ENCODE results near the gene IL10RB.
"Not testable (repeated sequence)": the region's sequence is repeated elsewhere in the genome, so short reads cannot be mapped to it uniquely, and the experiment has no call there.

The IL10RB gene

DNA sequence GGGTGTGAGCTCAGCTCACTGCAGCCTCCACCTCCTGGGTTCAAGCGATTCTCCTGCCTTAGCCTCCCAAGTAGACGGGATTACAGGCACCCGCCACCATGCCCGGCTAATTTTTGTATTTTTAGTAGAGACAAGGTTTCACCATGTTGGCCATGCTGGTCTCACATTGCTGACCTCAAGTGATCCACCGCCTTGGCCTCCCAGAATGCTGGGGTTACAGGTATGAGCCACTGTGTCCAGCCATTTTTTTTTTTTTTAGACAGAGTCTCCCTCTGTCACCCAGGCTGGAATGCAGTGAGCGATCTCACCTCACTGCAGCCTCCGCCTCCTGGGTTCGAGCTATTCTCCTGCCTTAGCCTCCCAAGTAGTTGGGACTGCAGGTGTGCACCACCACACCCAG is 23.3 kb upstream of the IL10RB start:
- DNase-seq = not testable (repeated sequence)

DNA sequence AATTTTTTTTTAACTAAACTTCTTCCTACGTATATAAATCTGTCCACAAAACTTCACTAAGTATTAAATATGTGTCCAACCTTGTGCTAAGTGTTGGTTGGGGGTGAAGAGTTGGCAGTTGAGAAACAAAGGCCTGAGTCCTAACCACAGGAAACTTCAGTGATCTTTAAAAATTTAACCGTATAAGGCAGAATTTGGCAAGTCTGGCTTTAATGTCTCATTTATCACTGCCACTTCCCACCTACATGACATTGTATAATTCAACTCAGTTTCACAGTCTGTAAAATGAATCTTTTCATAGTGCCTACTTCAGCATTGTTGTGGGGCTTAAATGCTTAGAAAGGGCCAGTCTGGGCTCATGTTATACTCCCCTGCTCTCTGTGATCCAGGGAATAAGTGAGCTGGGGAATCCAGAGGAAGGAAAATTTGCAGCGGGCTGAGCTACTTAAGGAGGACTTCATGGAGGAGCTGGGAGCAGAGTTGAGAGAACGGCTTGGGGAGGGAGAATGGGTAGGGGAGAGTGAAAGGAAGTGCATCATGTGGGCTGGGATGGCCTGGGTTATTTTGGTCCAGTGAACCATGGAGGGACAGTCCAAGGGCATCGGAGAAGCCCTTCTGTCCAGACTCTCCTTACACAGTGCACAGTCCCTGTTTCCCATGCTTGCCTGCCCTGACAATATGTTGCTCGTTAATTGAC is 21.9 kb upstream of the IL10RB start:
- peak; percentile 79 for DNase-seq

DNA sequence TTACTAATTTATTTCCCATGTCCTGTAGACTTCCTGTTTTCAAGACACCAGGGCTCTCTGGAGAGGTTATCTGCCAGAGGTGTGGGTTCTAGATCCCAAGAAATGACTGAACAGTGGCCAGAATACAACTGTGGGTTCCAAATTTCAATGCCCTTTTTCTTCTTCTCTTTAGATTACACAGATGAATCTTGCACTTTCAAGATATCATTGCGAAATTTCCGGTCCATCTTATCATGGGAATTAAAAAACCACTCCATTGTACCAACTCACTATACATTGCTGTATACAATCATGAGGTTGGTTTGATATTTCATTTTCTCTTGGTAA is 21.4 kb upstream of the IL10RB start:
- DNase-seq = peak; percentile 81

DNA sequence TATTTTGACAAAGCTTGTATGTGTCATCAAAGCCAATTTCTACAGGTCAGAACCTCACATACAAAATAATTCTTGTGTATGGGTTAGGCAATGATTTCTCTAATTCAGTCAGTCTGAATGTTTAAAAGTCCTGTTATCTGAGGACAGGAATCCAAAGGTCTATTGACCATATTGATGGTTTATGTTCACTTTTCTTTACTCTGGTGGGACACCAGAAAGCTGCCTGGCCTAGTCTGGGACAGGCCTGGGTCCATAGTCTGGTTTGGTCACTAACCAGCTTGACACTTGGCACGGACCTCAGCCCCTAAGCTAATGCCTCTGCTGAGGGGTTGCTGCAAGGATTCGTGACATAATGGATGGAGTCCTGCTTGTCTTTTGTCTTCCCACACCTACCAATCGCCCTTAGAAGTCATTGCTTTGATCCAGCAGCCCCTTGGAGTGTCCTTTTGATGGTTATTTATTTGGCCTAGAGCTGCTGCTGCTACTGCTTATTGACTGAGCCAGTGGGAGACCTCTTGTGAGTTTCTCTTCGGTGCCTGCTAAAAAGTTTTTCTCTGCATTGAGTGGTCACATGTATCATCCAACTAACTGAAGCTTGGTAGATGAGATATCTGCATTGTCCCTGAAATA is 20.8 kb upstream of the IL10RB start:
- no peak for DNase-seq

DNA sequence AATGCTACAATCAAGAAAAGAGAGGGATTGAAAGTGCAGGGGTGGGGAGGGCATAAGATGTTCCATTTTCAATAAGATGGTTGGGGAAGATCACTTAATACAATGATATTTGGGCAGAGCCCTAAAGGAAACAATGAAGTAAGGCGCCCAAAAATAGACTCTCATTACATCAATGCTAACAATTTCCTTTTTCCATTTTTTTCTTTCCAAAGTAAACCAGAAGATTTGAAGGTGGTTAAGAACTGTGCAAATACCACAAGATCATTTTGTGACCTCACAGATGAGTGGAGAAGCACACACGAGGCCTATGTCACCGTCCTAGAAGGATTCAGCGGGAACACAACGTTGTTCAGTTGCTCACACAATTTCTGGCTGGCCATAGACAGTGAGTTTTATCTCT is 19.7 kb upstream of the IL10RB start:
- no peak for DNase-seq

DNA sequence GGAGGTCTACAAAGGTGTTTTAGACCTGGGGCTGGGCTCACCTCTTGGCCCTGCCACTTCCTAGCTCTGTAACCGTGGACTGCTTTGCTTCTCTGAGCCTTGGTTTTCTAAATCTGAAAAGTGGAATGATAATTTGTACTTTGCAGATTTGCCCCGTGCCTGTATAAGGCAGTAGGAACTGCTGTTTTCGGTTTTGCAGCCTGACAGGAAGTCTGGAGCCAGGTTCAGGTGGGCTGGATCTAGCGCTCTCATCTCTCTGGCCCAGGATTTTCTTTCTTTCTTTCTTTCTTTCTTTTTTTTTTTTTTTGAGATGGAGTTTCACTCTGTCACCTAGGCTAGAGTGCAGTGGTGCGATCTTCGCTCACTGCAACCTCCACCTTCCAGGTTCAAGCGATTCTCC is 19.2 kb upstream of the IL10RB start:
- DNase-seq = no peak

DNA sequence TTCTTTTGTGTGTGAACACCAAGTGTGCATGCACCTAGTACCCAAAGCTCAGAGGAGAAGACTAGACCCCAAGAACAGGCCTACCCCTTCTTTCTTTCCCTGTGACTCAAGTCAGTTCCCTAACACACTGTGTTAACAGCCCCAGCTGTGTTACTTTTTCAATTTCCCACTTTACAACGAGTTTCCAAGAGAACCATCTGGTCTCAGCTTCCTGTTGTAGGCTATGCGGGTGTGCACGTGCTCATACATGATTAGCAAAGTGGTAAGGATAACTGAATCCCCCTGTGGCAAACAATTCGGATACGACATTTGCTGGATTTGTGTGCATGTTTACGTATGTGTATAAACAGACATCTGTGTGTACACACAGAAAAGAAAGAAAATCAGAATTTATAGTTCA is 18.6 kb upstream of the IL10RB start:
- peak; percentile 84 for DNase-seq

DNA sequence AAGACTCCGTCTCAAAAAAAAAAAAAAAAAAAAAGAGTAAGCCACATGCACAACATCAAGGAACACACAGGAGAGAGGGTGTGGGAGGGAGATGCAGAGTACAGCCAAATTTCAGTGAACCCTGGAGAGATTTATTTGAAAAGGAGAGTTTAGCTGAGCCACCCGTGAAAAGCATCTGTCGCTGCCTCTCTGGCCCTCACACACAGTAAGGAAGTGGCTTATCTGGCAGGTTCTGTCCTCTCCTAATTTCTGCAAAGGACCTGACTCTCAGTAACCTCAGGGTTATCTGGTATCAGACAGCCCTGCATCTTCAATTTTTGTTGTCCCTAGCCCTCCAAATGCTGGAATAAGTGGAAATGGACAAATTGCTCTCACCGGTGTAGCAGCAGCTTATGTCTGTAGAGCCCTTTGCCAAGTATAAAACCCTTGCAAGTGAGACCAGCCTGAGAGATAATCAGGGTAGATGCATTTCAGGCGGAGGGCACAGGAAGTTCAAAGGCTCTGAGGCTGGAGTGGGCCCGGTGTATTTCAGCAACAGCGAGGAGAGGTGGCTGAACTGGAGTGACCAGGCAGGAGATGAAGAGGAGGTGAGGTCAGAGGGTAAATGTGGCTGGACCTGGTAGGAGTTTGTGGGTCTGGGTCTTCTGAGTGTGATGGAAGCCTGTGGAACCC is 16.7 kb upstream of the IL10RB start:
- peak; percentile 69 for DNase-seq

DNA sequence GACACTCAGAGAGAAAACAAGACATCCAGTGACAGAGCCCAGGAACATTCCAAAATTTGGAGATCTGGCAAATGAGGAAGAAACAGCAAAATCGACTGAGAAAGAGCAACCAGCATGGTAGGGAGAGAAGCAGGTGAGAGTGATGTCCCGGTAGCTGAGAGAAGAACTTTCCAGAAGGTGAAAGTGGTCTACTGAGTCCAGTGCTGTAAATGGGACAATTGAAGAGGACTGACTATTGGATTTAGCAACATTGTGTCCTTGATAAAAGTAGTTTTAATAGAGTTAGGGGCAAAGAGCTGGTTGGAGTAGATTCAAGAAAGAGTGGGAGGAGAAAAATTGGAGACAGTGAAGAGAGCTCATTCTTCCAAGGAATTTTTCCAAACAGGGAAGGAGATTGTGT is 15.0 kb upstream of the IL10RB start:
- no peak for DNase-seq

DNA sequence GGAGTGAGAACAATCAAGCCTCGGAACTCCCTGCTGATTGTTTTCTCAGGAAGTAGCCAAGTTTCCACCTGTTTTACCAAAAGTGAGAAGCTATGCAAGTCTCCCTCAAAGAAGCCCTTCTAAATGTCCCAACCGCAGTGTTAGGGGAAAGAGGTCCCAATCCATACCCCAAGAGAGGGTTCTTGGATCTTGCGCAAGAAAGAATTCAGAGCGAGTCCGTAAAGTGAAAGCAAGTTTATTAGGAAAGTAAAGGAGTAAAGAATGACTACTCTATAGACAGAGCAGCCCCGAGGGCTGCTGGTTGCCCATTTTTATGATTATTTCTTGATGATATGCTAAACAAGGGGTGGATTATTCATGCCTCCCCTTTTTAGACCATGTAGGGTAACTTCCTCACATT is 12.8 kb upstream of the IL10RB start:
- DNase-seq = not testable (repeated sequence)

DNA sequence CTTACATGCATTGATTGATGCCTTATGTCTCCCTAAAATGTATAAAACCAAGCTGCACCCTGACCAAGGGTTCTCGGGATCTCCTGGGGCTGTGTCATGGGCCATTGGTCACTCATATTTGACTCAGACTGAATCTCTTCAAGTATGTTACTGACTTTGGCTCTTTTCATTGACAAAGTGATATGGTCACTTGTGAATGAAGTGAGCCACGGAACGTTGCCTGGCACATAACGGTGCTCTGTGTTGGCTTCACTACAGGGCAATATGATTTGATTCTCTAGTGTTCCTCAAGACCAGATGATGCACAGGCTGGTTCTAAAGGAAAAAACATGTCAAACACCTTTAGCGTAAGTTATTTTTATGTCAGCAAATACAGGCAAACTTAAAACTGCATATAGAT is 11.4 kb upstream of the IL10RB start:
- DNase-seq = no peak

DNA sequence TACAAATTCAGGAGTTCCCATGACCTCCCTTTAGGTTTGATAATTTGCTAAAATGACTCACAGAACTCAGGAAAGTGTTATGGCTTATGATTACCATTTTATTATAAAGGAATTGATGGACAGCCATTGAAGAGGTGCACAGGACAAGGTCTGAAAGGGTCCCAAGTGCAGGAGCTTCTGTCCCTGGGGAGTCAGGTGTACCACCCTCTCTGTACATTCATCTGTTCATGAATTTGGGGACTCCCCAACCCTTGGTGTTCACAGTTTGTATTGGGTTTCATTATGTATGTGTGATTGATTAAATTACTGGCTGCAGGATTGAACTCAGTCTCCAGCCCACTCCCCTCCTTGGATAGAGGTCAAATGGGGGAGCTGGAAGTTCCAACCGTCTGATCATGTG is 10.8 kb upstream of the IL10RB start:
- DNase-seq = no peak

DNA sequence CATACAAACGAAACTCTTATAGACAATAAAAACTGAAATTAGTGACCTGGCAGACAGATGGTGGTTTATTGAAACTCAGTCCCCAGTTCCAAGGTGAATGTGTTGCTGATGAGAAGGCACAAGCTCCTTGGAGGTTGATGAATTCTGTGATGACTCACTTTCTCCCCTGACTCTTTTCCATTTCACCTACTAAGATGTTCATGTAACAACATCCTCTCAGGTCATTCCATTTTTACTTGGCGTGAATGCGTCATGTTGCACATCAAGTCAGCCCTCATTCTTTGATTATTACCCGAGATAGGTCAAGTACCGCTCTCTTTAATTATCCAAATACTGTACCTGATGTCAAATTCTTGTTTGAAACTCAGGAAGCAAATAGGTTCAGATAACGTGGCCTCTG is 10.1 kb upstream of the IL10RB start:
- no peak for DNase-seq

DNA sequence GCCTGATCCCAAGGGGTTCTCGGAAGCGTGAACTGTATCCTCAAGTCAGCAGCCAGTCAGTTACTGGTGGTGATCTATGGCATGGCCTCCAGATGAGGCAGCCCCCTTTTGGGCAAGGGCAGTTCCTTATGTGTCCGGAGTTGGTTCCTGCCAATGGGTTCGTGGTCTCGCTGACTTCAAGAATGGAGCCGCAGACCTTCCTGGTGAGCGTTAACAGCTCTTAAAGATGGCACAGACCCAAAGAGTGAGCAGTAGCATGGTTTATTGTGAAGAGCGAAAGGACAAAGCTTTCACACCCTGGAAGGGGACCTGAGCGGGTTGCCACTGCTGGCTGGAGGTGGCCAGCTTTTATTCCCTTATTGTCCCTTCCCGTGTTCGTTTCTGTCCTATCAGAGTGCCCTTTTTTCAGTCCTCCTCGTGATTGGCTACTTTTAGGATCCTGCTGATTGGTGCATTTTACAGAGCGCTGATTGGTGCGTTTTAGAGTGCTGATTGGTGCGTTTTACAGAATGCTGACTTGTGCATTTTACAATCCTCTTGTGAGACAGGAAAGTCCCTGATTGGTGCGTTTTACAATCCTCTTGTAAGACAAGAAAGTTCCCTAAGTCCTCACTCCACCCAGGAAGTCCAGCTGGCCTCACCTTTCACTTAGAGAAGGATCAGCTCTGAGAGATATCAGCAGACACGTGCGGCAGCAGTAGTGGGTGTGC is 8.9 kb upstream of the IL10RB start:
- no peak for DNase-seq

DNA sequence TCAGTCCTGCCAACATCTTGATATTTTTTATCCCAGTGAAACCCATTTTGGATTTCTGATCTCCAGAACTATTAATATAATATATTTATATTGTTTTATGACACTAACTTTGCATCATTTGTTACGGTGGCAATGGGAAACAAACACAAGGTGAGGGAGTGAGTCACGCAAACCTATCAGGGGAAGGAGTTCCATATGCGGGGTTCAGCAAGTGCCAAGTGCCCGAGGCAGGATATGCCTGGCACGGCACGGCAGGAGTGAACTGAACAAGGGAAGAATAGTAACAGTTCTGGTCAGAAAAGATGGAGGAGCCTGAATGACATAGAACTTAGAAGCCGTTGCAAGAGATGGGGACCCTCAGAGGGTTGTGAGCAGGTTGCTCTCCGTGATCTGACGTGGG is 7.7 kb upstream of the IL10RB start:
- no peak for DNase-seq

DNA sequence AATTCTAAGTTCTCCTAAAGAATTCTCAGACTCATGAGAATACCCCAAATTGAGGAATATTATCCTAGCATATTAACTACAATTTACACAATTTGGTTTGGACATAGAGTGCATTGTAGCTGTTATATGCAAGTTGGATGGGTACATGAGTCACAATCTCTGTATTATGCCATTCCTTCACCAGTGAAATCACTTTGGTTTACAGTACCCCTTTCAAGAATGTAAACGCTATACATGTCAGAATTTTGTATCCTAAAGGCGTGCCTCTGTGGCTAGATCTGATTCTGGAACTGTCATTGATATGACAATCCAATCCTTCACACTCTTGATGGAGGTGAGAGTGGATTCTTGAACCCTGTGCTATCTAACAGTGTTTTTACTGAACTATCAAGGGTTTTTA is 6.7 kb upstream of the IL10RB start:
- DNase-seq = no peak

DNA sequence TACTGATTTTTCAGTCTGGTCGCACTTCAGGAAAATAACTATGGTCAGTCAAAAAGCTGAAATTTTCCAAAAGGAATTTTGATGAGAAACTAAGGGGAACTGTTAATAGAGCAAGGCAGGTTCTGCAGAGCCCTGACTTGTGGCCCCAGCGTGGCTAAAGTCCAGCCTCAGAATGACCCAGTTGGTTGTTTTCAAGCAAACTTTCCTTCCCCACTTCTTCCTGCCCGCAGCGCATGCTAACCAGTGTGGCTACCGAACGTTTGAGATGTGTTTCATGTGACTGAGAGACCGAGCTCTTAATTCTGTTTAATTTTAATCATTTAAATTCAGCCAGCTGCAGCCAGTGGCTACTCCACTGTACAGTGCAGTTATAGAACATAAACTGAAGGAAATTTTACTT is 6.2 kb upstream of the IL10RB start:
- DNase-seq = peak; percentile 30

DNA sequence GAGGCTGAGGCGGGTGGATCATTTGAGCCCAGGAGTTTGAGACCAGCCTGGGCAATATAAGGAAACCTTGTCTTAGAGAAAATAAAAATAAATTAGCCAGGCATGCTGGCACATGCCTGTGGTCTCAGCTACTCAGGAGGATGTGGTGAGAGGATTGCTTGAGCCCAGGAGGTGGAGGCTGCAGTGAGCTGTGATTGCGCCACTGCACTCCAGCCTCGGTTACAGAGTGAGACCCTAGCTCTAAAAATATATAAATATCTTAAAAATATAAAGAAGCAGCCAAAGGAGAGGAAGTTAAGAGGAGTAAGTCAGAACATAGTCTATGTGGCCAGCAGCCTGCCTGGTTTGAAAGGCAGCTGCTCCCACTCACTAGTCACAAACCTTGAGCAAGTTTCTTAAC is 4.5 kb upstream of the IL10RB start:
- peak; percentile 77 for DNase-seq

DNA sequence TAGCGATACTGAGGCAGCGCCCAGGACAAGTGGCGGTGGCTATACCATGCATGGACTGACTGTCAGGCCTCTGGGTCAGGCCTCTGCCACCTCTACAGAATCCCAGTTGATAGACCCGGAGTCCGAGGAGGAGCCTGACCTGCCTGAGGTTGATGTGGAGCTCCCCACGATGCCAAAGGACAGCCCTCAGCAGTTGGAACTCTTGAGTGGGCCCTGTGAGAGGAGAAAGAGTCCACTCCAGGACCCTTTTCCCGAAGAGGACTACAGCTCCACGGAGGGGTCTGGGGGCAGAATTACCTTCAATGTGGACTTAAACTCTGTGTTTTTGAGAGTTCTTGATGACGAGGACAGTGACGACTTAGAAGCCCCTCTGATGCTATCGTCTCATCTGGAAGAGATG is 3.2 kb upstream of the IL10RB start:
- DNase-seq = no peak

DNA sequence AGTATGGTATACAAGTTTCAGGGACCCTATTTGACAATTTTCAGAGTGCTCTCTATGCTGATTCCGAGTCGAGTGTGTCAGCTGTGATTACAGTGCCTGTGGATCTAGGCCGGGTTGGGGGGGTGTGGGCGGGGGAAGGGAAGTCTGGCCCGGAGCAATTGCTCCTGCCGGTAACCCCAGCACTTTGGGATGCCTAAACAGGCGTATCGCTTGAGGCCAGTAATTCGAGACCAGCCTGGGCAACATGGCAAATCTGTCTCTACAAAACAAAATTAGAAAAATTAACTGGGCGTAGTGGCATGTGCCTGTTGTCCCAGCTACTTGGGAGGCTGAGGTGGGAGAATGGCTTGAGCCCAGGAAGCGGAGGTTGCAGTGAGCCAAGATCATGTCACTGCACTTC is 1.6 kb upstream of the IL10RB start:
- no peak for DNase-seq

DNA sequence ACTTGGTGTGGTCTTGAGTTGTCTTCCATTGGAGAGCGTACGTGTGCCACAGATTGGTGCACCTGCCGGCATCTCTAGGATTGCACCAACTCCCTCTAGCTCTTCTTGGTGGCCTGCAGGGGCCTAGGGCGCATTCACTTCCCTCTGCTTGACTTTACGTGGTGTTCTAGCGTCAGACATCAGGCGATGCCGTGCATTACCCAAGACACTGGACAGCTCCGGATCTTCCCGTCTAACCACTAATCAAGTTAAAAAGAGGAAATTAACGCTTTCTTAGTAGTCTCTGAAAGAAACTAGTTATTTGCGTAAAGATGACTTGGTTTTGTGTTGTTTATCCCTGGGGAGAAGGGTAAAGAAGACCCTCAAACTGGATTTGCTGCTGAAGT is 510 bp upstream of the IL10RB start:
- DNase-seq = peak; percentile 95

DNA sequence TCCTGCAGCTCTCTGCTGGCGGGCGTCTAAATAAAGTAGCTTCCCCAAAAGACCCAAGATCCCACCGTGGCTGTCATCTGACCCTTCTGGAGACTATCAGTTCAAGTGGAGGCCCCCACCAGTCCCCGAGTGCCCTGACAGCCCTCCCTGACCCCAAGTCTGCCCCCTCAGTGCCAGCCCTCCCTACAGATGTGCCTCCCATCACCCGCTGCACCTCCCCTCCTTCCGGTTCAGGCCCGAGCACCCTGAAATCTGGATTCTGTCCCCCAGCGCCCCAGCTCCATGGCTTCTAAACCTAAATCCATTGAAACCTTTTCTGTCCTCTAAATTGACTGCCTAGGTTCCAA is 595 bp downstream of the IL10RB start:
- DNase-seq = no peak

DNA sequence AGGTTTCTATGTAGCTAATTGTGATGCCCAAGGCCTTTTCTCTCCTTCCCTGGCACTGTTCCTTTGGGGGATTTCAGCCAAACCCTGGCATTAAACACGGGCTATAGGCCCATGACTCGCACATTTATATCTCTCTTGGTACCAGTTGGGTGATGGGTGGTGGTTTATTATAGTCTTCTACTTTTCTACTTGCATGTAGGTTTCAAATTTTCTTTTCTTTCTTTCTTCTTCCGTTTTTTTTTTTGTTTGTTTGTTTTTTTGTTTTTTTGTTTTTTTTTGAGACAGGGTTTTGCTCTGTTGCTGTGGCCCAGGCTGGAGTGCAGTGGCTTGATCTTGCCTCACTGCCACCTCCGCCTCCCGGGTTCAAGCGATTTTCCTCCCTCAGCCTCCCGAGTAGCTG is 1.1 kb downstream of the IL10RB start:
- DNase-seq = peak; percentile 26

DNA sequence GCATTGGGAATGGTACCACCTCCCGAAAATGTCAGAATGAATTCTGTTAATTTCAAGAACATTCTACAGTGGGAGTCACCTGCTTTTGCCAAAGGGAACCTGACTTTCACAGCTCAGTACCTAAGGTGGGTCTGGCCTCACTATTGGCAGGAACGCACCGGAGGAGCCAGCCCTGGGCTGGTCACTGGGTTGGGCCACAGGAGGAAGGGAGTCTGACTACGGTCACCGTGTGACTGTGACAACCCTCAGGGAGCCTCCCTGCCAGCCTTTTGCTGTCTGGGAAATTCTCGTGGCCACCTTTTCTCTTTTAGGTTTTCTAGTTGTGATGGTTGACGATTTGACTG is 2.2 kb downstream of the IL10RB start:
- no peak for DNase-seq
